Keratinocyte (primary cell): ENCODE measurements around the gene PBOV1.

ENCODE experiments used
- CTCF ChIP-seq, 3 experiments: IDR thresholded peaks in 1 of 3; conservative IDR thresholded peaks in 1 of 3; optimal IDR thresholded peaks in 1 of 3; 2 replicates in 2 of 3; 3 replicates in 1 of 3; pipeline versions ENCODE3 to v1.5.1; 2011; ENCODE audit warnings: low read length in 3 of 3, mild to moderate bottlenecking in 3 of 3, moderate library complexity in 2 of 3, control low read depth in 1 of 3, inconsistent platforms in 1 of 3; ENCODE audit not compliant: insufficient read depth in 2 of 3; ENCODE audit errors: extremely low read depth in 1 of 3
- EZH2 ChIP-seq: IDR thresholded peaks from one replicate; pipeline ENCODE4 v1.6.1; 2012; ENCODE audit warnings: inconsistent platforms, mild to moderate bottlenecking, low read length, moderate library complexity

- TF ChIP-seq CTCF (optimal IDR thresholded peaks at IDR 0.05 in 1 of 3, IDR thresholded peaks at IDR 0.05 in 1 of 3, conservative IDR thresholded peaks at IDR 0.05 in 1 of 3; ENCODE audit: extremely low read depth in 1 of 3, insufficient read depth in 2 of 3, low read length in 3 of 3): no peak
- no peak for TF ChIP-seq EZH2
Observed at GRCh38 chr6:138241381-138241780, 23.1 kb upstream of the PBOV1 start.
